Loucy (cell line): ENCODE results near the gene BDH2.

Experiments
- H2AFZ ChIP-seq: fragments of 200-600 bp; sonication (generic); 2 replicates; pipeline ENCODE4 v1.6.0; 2016; ENCODE audit warnings: antibody characterized with exemption, mild to moderate bottlenecking, low read length, moderate library complexity
- H3F3A ChIP-seq: fragments of 200-600 bp; 2 replicates; pipeline ENCODE4 v1.6.0; 2016; ENCODE audit warnings: antibody characterized with exemption, low read depth, mild to moderate bottlenecking
- H3K27me3 ChIP-seq: fragments of 200-600 bp; sonication (generic); 2 replicates; pipeline ENCODE4 v1.6.1; 2014; ENCODE audit warnings: low read length, mild to moderate bottlenecking; ENCODE audit not compliant: insufficient read depth, poor library complexity, severe bottlenecking
- H3K36me3 ChIP-seq: fragments of 200-600 bp; sonication (generic); 2 replicates; pipeline ENCODE4 v1.6.1; 2016; ENCODE audit warnings: low read length; ENCODE audit not compliant: insufficient read depth
- H3K4me1 ChIP-seq: fragments of 200-600 bp; sonication (generic); 2 replicates; pipeline ENCODE4 v1.5.1; 2014; ENCODE audit warnings: low read length, mild to moderate bottlenecking; ENCODE audit not compliant: insufficient read depth, poor library complexity, severe bottlenecking
- H3K4me2 ChIP-seq: fragments of 200-600 bp; sonication (generic); 2 replicates; pipeline ENCODE4 v1.6.0; 2014; ENCODE audit warnings: antibody characterized with exemption, low read length, low read depth, mild to moderate bottlenecking; ENCODE audit not compliant: poor library complexity, severe bottlenecking
- H3K4me3 ChIP-seq: fragments of 200-600 bp; sonication (generic); 2 replicates; pipeline ENCODE4 v1.5.1; 2014; ENCODE audit warnings: low read length, mild to moderate bottlenecking, mixed read lengths; ENCODE audit not compliant: poor library complexity, severe bottlenecking
- H3K79me2 ChIP-seq: fragments of 200-600 bp; sonication (generic); 2 replicates; pipeline ENCODE4 v1.6.1; 2014; ENCODE audit warnings: low read length; ENCODE audit not compliant: insufficient read depth
- H3K9ac ChIP-seq: fragments of 200-600 bp; sonication (generic); 2 replicates; pipeline ENCODE4 v1.6.0; 2014; ENCODE audit warnings: mild to moderate bottlenecking, low read depth, low read length, moderate library complexity; ENCODE audit not compliant: poor library complexity, severe bottlenecking
- H3K9me2 ChIP-seq: fragments of 200-600 bp; sonication (generic); replicated peaks from 2 replicates; pipeline ENCODE4 v1.6.1; 2016; ENCODE audit warnings: low read depth, low read length, mixed read lengths
- H3K9me3 ChIP-seq: fragments of 200-600 bp; sonication (generic); 2 replicates; pipeline ENCODE4 v1.6.1; 2014; ENCODE audit warnings: mild to moderate bottlenecking, antibody characterized with exemption, low read length, low read depth; ENCODE audit not compliant: insufficient read depth
- H4K20me1 ChIP-seq: fragments of 200-600 bp; sonication (generic); 2 replicates; pipeline ENCODE4 v1.6.0; 2014; ENCODE audit warnings: antibody characterized with exemption, low read length, mild to moderate bottlenecking; ENCODE audit not compliant: insufficient read depth, poor library complexity, severe bottlenecking
- EZH2phosphoT487 ChIP-seq: fragments of 200-600 bp; IDR thresholded peaks from 2 replicates; pipeline ENCODE4 v1.6.1; 2018; ENCODE audit warnings: antibody characterized with exemption, mild to moderate bottlenecking, moderate library complexity, borderline replicate concordance
- TF ChIP-seq, protein P1 (sequence below): fragments of 200-600 bp; sonication (generic); conservative IDR thresholded peaks from 2 replicates; pipeline ENCODE4 v1.5.1; 2014; ENCODE audit warnings: mild to moderate bottlenecking, antibody characterized with exemption, low read length

Gene BDH2

DNA sequence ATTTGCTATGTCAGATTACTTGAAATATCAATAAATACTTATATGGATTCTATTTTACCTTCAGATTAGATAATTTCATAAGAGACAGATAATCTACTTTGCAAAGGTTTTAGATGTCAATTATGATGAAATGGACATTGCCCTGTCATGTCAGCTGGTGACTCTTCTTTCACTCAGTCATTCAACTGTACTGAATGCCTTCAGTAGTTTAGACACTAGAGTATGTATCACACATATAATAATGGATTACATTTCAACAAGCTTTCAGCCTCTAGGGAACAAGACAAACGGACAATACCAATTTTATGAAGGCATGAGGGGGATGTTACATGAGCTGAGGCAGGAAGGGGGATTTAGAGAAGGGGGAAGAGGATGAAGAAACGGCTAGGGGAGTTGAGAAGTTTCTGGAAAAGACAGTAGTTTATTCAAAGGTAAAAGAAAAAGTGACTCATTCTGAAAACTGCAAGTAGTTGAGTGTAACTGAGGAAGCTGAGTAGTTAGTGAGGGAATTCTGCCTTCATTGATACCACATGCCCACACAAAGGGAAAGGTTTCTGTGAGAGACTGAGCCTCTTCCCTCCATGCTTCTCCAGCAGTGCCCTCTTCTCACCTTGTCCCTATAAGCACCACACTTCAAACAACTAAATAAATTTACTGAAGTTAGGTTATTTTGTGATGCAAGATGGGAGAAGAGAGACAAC is 48.7 kb downstream of the BDH2 start:
- H3K4me1 ChIP-seq = no peaks in the 10 kb centered on the region
- H3K9me2 ChIP-seq = no peaks in the 10 kb centered on the region
- H3K9ac ChIP-seq = no peak overlapping the region
- H4K20me1 ChIP-seq = no peaks in the 10 kb centered on the region
- H3K27me3 ChIP-seq = no peaks in the 10 kb centered on the region
- no peaks in the 10 kb centered on the region for H3K9me3 ChIP-seq
- no peak overlapping the region for H2AFZ ChIP-seq
- H3K79me2 ChIP-seq = no peaks in the 10 kb centered on the region
- no peak overlapping the region for H3K4me3 ChIP-seq
- H3K36me3 ChIP-seq = no peaks in the 10 kb centered on the region; the same call in 1 of the 2 replicates
- no peaks in the 10 kb centered on the region for H3F3A ChIP-seq
- TF ChIP-seq EZH2phosphoT487 = no peak
- TF ChIP-seq, protein P1, sequence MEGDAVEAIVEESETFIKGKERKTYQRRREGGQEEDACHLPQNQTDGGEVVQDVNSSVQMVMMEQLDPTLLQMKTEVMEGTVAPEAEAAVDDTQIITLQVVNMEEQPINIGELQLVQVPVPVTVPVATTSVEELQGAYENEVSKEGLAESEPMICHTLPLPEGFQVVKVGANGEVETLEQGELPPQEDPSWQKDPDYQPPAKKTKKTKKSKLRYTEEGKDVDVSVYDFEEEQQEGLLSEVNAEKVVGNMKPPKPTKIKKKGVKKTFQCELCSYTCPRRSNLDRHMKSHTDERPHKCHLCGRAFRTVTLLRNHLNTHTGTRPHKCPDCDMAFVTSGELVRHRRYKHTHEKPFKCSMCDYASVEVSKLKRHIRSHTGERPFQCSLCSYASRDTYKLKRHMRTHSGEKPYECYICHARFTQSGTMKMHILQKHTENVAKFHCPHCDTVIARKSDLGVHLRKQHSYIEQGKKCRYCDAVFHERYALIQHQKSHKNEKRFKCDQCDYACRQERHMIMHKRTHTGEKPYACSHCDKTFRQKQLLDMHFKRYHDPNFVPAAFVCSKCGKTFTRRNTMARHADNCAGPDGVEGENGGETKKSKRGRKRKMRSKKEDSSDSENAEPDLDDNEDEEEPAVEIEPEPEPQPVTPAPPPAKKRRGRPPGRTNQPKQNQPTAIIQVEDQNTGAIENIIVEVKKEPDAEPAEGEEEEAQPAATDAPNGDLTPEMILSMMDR = no peak
- no peak overlapping the region for H3K4me2 ChIP-seq

DNA sequence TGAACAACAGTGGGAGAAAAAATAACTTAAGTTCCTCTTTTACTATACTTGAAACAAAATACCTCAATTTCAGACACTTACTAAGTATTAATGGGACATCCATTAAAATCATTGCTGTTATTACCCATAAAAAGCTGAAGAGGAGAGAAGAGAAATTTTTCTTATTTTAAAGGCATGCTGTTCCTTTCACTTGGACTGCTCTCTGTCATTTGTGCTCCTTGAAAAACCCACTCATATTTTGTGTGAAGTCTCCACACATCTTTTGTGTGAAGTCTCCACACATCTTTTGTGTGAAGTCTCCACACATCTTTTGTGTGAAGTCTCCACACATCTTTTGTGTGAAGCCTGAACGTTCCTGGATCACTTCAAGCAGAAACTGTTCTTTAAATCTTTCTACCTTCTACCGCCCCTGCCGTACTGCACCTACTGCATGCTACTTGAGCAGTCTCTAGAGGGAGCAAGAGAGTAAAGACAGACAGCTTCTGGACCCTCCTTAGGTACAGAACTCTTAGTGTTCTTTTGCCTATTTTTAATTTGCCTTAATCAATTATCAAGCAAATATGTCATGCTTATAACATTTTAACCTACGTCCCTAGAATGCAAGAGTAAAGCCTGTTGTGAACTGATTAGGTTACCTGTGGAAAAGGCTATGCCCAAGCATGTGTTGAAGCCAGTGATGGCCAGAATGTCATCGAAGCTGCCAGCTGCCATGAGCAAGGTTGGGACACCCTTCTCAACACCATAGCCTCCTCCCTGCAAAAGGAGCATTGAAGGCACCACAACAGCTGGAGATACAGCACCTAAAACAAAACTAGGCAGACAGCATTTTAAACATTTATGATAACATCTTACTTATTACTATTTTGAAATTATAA is 53.0 kb downstream of the BDH2 start:
- Histone ChIP-seq H4K20me1 (no peaks in the 10 kb centered on the region), H3K4me1 (no peaks in the 10 kb centered on the region), H3K79me2 (no peaks in the 10 kb centered on the region), H3K4me3 (no peak overlapping the region), H2AFZ (0 out of 2 replicates have a peak overlapping the region, but pooled peaks have one; percentile 15), H3K9ac (no peak overlapping the region), H3K9me2 (no peaks in the 10 kb centered on the region), H3K27me3 (no peaks in the 10 kb centered on the region), H3F3A (no peaks in the 10 kb centered on the region), H3K4me2 (no peak overlapping the region), H3K36me3 (no peaks in the 10 kb centered on the region; the same call in 1 of the 2 replicates), H3K9me3 (no peaks in the 10 kb centered on the region)
- TF ChIP-seq, protein P1 = peak; percentile 92
- no peak for TF ChIP-seq EZH2phosphoT487

DNA sequence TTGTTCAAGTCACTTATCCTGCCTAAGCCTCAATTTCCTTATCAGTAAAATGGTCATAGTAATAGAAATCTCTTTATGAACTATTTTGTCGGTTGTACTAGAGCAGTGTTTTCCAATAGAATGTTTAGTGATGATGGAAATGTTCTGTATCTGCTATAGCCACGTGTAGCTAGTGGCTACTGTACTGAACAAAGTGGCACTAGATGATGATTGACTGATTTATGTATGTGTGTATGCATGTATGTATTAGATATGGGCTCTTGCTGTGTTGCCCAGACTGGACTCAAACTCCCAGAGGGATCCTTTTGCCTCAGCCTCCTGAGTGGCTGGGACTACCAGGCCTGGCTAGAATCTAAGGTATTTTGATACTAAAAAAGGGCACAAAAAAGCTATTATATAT is 55.5 kb downstream of the BDH2 start:
- no peaks in the 10 kb centered on the region for H3K4me1 ChIP-seq
- TF ChIP-seq, protein P1 = no peak
- TF ChIP-seq EZH2phosphoT487 = no peak
- H3K36me3 ChIP-seq = no peaks in the 10 kb centered on the region

More for the DNA sequence above, 55.5 kb downstream of the BDH2 start:
- no peaks in the 10 kb centered on the region for H3K9me2 ChIP-seq
- H3K4me2 ChIP-seq = no peak overlapping the region
- no peak overlapping the region for H3K9ac ChIP-seq
- no peak overlapping the region for H3K4me3 ChIP-seq
- no peaks in the 10 kb centered on the region for H3K27me3 ChIP-seq
- no peaks in the 10 kb centered on the region for H4K20me1 ChIP-seq
- no peaks in the 10 kb centered on the region for H3F3A ChIP-seq
- H2AFZ ChIP-seq = no peak overlapping the region
- no peaks in the 10 kb centered on the region for H3K9me3 ChIP-seq
- H3K79me2 ChIP-seq = no peaks in the 10 kb centered on the region
